Endothelial cell of umbilical vein (primary cell): ENCODE results near the gene RANBP1.

ENCODE experiments used
- CTCF ChIP-seq, 2 donors: IDR thresholded peaks; 1 replicate in 1 of 2; 2 replicates in 1 of 2; pipeline ENCODE4 v1.5.1; 2011; ENCODE audit warnings: low read length in 2 of 2, mild to moderate bottlenecking in 2 of 2, moderate library complexity in 2 of 2, control low read depth in 1 of 2, inconsistent platforms in 1 of 2, low read depth in 1 of 2; ENCODE audit not compliant: insufficient read depth in 1 of 2; ENCODE audit errors: extremely low read depth in 1 of 2
- EZH2 ChIP-seq: IDR thresholded peaks from 2 replicates; pipeline ENCODE4 v1.6.1; 2012; ENCODE audit warnings: borderline replicate concordance, low read depth, mild to moderate bottlenecking, moderate library complexity, low read length, inconsistent platforms; ENCODE audit not compliant: severe bottlenecking
- FOS ChIP-seq: IDR thresholded peaks from 2 replicates; pipeline ENCODE4 v1.6.1; 2011; ENCODE audit warnings: mild to moderate bottlenecking, low read length, moderate library complexity, borderline replicate concordance; ENCODE audit not compliant: insufficient read depth
- GATA2 ChIP-seq: IDR thresholded peaks from 2 replicates; pipeline ENCODE4 v1.7.0; 2011; ENCODE audit warnings: low read depth, mild to moderate bottlenecking, moderate library complexity, mixed read lengths, low read length; ENCODE audit not compliant: insufficient read length, insufficient read depth
- JUN ChIP-seq: IDR thresholded peaks from 2 replicates; pipeline ENCODE4 v1.6.1; 2011; ENCODE audit warnings: borderline replicate concordance, low read depth; ENCODE audit not compliant: insufficient read length, insufficient read depth
- MAX ChIP-seq: IDR thresholded peaks from 2 replicates; pipeline ENCODE4 v1.6.1; 2011; ENCODE audit not compliant: insufficient read depth, insufficient read length
- MYC ChIP-seq: IDR thresholded peaks from one replicate; pipeline ENCODE4 v1.6.1; 2011; ENCODE audit warnings: mild to moderate bottlenecking, low read depth, low read length
- POLR2A ChIP-seq: IDR thresholded peaks from 2 replicates; pipeline ENCODE4 v1.6.1; 2012; ENCODE audit warnings: low read depth, mild to moderate bottlenecking, control low read depth, low read length
- POLR2AphosphoS5 ChIP-seq: IDR thresholded peaks from 2 replicates; pipeline ENCODE4 v1.6.1; 2012; ENCODE audit warnings: low read depth, mild to moderate bottlenecking, control low read depth, low read length, moderate library complexity; ENCODE audit not compliant: insufficient read depth

- TF ChIP-seq MAX: no peak
- TF ChIP-seq GATA2: no peak
- TF ChIP-seq CTCF (IDR thresholded peaks at IDR 0.05; ENCODE audit: extremely low read depth in 1 of 2, insufficient read depth in 1 of 2, low read depth in 1 of 2, low read length in 2 of 2): no peak
- no peak for TF ChIP-seq POLR2AphosphoS5
- TF ChIP-seq JUN: no peak
- TF ChIP-seq POLR2A: no peak
- no peak for TF ChIP-seq MYC
- TF ChIP-seq FOS: no peak
- TF ChIP-seq EZH2: no peak
These were observed 8.4 kb upstream of the RANBP1 start for GRCh38 chr22:20107471-20107901.
